ENCODE data around the gene SRPK3.

- TF ChIP-seq CTCF (conservative IDR thresholded peaks at IDR 0.05; ENCODE audit: low read length): no peak
- TF ChIP-seq EZH2phosphoT487 (IDR thresholded peaks at IDR 0.05; ENCODE audit: borderline replicate concordance, low read depth, low read length): no peak
These were observed 14.6 kb upstream of the SRPK3 start for GRCh38 chrX:153766098-153766817.
